HepG2 (cell line): ENCODE measurements around the gene AGT. TPM values are rescaled to one million over a fixed set of nuclear protein-coding genes. Genes with fewer than 3 reads are reported as not detected.

Experiments used
- AGO2 ChIP-seq: fragments of 200-400 bp; formaldehyde crosslinking; optimal IDR thresholded peaks from 2 replicates; pipeline ENCODE3; 2017; ENCODE audit warnings: mild to moderate bottlenecking, low read depth, low read length, moderate library complexity
- CHD2 ChIP-seq: IDR thresholded peaks from 2 replicates; pipeline ENCODE4 v1.6.1; 2011; ENCODE audit warnings: low read depth, low read length, improper control_type of control experiment
- GTF3A ChIP-seq: sonication (generic); formaldehyde crosslinking; conservative IDR thresholded peaks from 2 replicates; pipeline ENCODE4 v1.4.0; 2020; ENCODE audit warnings: mild to moderate bottlenecking, missing genetic modification reagents
- HNRNPK ChIP-seq: fragments of 200-400 bp; formaldehyde crosslinking; IDR thresholded peaks from 2 replicates; pipeline ENCODE4 v1.6.1; 2018; ENCODE audit warnings: low read length, low read depth, moderate library complexity, mild to moderate bottlenecking; ENCODE audit not compliant: poor library complexity, severe bottlenecking
- HOXA3 ChIP-seq: sonication (generic); formaldehyde crosslinking; IDR thresholded peaks from 2 replicates; pipeline ENCODE4 v1.5.0; 2020; ENCODE audit warnings: missing genetic modification reagents
- KDM2A ChIP-seq: sonication (generic); formaldehyde crosslinking; IDR thresholded peaks from 2 replicates; pipeline ENCODE4 v1.4.0; 2020; ENCODE audit warnings: low read depth, missing genetic modification reagents, borderline replicate concordance
- KLF15 ChIP-seq: sonication (generic); formaldehyde crosslinking; IDR thresholded peaks from 2 replicates; pipeline ENCODE4 v1.8.1; 2023; ENCODE audit warnings: borderline replicate concordance, mild to moderate bottlenecking, inconsistent platforms, missing genetic modification reagents, mixed read lengths
- MED1 ChIP-seq: sonication (generic); formaldehyde crosslinking; IDR thresholded peaks from 2 replicates; pipeline ENCODE4 v1.4.0; 2020; ENCODE audit warnings: missing genetic modification reagents
- MEIS1 ChIP-seq: sonication (generic); formaldehyde crosslinking; IDR thresholded peaks from 2 replicates; pipeline ENCODE4 v1.9.0; 2021; ENCODE audit warnings: mild to moderate bottlenecking, missing genetic modification reagents, moderate library complexity, borderline replicate concordance
- NCOA5 ChIP-seq: sonication (generic); formaldehyde crosslinking; IDR thresholded peaks from 2 replicates; pipeline ENCODE4 v1.4.0; 2020; ENCODE audit warnings: missing genetic modification reagents
- NFATC3 ChIP-seq: sonication (generic); formaldehyde crosslinking; IDR thresholded peaks from 2 replicates; pipeline ENCODE4 v1.5.1; 2020; ENCODE audit warnings: mild to moderate bottlenecking, missing genetic modification reagents
- POLR2AphosphoS5 ChIP-seq: IDR thresholded peaks from 2 replicates; pipeline ENCODE4 v1.6.1; 2012; ENCODE audit warnings: low read depth, low read length
- PRPF4 ChIP-seq: fragments of 200-400 bp; formaldehyde crosslinking; IDR thresholded peaks from 2 replicates; pipeline ENCODE4 v1.6.1; 2016; ENCODE audit warnings: low read length, low read depth; ENCODE audit not compliant: poor library complexity, severe bottlenecking
- REPIN1 ChIP-seq: sonication (generic); formaldehyde crosslinking; IDR thresholded peaks from 2 replicates; pipeline ENCODE4 v1.8.0; 2022; ENCODE audit warnings: missing genetic modification reagents, low read depth, mild to moderate bottlenecking, borderline replicate concordance
- RFX1 ChIP-seq: fragments of 450-650 bp; IDR thresholded peaks from 2 replicates; pipeline ENCODE4 v1.6.1; 2017
- SMAD9 ChIP-seq: sonication (generic); formaldehyde crosslinking; IDR thresholded peaks from 2 replicates; pipeline ENCODE4 v1.5.1; 2020; ENCODE audit warnings: mild to moderate bottlenecking, missing genetic modification reagents
- TP53 ChIP-seq: sonication (generic); formaldehyde crosslinking; conservative IDR thresholded peaks from 2 replicates; pipeline ENCODE4 v1.4.0; 2020; ENCODE audit warnings: missing genetic modification reagents
- ZMAT5 ChIP-seq: sonication (generic); formaldehyde crosslinking; IDR thresholded peaks from 2 replicates; pipeline ENCODE4 v1.5.0; 2020; ENCODE audit warnings: mild to moderate bottlenecking, low read depth, missing genetic modification reagents, borderline replicate concordance
- ZNF17 ChIP-seq: sonication (generic); formaldehyde crosslinking; IDR thresholded peaks from 2 replicates; pipeline ENCODE4 v1.5.0; 2020; ENCODE audit warnings: mild to moderate bottlenecking, missing genetic modification reagents
- ZNF264 ChIP-seq: sonication (generic); formaldehyde crosslinking; IDR thresholded peaks from 2 replicates; pipeline ENCODE4 v1.4.0; 2020; ENCODE audit warnings: missing genetic modification reagents
- ZNF501 ChIP-seq: sonication (generic); formaldehyde crosslinking; IDR thresholded peaks from 2 replicates; pipeline ENCODE4 v1.5.1; 2020; ENCODE audit warnings: mild to moderate bottlenecking, moderate library complexity, missing genetic modification reagents
- polyA plus RNA-seq, 8 experiments: library from polyadenylated mRNA; depleted of rRNA in 3 of 8; stranded (reverse) in 7 of 8; unstranded in 1 of 8; fragments of >200 nt; fragmentation: Illumina TruSeq in 4 of 8; extraction: Trizol in 4 of 8; gene quantifications; 2 replicates each; pipeline versions ENCODE4 v1.2.1 to v1.2.3, GENCODE V29; 2011 to 2016; ENCODE audit warnings: low read depth in 4 of 8, missing spikeins in 1 of 8, mixed read lengths in 1 of 8; ENCODE audit not compliant: insufficient read depth in 1 of 8
- total RNA-seq, 5 experiments: library from RNA; depleted of rRNA; stranded (reverse); fragments of >200 nt; fragmentation: Illumina TruSeq; extraction: Trizol; gene quantifications; 2 replicates each; pipeline ENCODE4 v1.2.3, GENCODE V29; 2016; ENCODE audit warnings: low read depth in 1 of 5
- TF ChIP-seq, protein P1 (sequence below): sonication (generic); formaldehyde crosslinking; IDR thresholded peaks from 2 replicates; pipeline ENCODE4 v1.9.0; 2022; ENCODE audit warnings: missing genetic modification reagents, mild to moderate bottlenecking, borderline replicate concordance
- TF ChIP-seq, protein P2 (sequence below): sonication (generic); IDR thresholded peaks from 2 replicates; pipeline ENCODE4 v1.6.1; 2016; ENCODE audit warnings: low read depth, borderline replicate concordance
- TF ChIP-seq, protein P3 (sequence below): IDR thresholded peaks from 2 replicates; pipeline ENCODE4 v1.6.1; 2016; ENCODE audit warnings: missing biosample characterization, missing genetic modification reagents, low read depth

AGT gene
- total and polyA plus RNA-seq, 2 of the 13 experiments (the other 11 are each of a cell fraction or from before 2014, with no cell fraction given): 892 to 2,071 TPM

DNA sequence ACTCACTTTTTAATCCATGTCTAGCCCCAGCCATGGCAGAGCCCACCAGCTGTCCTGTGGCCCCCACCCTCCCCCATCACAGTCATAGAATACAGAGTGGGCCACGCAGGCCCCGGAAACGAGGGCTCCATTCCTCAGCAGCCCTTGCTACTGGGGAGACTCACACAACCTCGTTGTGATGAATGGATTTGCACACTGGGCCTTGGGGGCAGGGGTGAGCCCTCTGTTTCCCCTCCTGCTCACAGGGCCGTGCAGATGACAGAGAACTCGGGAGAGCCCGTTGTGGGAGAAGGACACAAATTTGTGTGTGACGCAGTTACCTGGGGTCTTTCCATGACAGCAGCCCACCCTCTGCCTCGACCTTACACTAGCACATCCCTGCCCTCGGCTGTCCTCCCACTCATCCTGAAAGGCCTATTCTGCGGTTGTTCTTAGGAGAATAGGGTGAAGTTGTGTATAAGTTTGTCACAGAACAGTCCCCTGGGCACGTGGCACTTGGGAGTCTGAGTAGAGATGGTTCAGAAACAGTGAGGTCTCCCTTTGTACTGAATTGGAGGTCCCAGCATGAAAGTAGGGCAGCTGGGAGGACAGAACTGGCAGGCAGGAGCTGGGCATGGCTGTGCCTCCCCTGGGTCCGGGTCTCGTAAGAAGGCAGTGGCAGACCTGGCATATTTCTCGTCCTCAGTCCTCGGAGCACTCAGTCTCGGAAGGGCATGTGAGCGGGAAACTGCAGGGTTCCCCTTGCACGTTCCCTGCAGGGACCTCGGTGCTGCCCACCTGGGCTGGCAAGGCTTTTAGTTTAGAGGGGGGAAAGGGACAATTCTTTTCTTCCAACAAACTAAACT lies 6.8 kb downstream of the AGT start (continued):
- no peak for TF ChIP-seq HNRNPK
- TF ChIP-seq TP53 (CRISPR knock-in tag): no peak
- TF ChIP-seq NCOA5 (CRISPR knock-in tag): 0 out of 2 replicates have a peak, but pooled peaks have one; percentile 60
- TF ChIP-seq RFX1: no peak
- TF ChIP-seq MEIS1: no peak
- TF ChIP-seq, protein P1, sequence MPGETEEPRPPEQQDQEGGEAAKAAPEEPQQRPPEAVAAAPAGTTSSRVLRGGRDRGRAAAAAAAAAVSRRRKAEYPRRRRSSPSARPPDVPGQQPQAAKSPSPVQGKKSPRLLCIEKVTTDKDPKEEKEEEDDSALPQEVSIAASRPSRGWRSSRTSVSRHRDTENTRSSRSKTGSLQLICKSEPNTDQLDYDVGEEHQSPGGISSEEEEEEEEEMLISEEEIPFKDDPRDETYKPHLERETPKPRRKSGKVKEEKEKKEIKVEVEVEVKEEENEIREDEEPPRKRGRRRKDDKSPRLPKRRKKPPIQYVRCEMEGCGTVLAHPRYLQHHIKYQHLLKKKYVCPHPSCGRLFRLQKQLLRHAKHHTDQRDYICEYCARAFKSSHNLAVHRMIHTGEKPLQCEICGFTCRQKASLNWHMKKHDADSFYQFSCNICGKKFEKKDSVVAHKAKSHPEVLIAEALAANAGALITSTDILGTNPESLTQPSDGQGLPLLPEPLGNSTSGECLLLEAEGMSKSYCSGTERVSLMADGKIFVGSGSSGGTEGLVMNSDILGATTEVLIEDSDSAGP (CRISPR knock-in tag): 0 out of 2 replicates have a peak, but pooled peaks have one; percentile 40
- TF ChIP-seq, protein P2, sequence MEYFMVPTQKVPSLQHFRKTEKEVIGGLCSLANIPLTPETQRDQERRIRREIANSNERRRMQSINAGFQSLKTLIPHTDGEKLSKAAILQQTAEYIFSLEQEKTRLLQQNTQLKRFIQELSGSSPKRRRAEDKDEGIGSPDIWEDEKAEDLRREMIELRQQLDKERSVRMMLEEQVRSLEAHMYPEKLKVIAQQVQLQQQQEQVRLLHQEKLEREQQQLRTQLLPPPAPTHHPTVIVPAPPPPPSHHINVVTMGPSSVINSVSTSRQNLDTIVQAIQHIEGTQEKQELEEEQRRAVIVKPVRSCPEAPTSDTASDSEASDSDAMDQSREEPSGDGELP: no peak
- 0 out of 2 replicates have a peak, but pooled peaks have one; percentile 21 for TF ChIP-seq ZNF501 (CRISPR knock-in tag)
- no peak for TF ChIP-seq GTF3A (CRISPR knock-in tag)
- no peak for TF ChIP-seq NFATC3 (CRISPR knock-in tag)
- no peak for TF ChIP-seq PRPF4
- TF ChIP-seq, protein P3, sequence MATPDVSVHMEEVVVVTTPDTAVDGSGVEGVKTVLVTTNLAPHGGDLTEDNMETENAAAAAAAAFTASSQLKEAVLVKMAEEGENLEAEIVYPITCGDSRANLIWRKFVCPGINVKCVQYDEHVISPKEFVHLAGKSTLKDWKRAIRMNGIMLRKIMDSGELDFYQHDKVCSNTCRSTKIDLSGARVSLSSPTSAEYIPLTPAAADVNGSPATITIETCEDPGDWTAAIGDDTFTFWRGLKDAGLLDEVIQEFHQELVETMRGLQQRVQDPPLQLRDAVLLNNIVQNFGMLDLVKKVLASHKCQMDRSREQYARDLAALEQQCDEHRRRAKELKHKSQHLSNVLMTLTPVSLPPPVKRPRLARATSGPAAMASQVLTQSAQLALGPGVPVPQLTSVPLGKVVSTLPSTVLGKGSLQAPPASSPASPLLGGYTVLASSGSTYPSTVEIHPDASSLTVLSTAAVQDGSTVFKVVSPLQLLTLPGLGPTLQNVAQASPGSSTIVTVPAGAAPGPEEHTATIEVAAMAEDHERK (CRISPR knock-in tag): no peak
- TF ChIP-seq MED1 (CRISPR knock-in tag): 0 out of 2 replicates have a peak, but pooled peaks have one; percentile 11
- TF ChIP-seq KDM2A (CRISPR knock-in tag): no peak
- no peak for TF ChIP-seq ZNF264 (CRISPR knock-in tag)
- peak; percentile 2; the same call in 1 of the 2 replicates for TF ChIP-seq HOXA3 (CRISPR knock-in tag)
- TF ChIP-seq REPIN1: 0 out of 2 replicates have a peak, but pooled peaks have one; percentile 19
- TF ChIP-seq SMAD9: no peak
- peak; percentile 78 for TF ChIP-seq AGO2
- peak; percentile 11; the same call in 1 of the 2 replicates for TF ChIP-seq POLR2AphosphoS5
- no peak for TF ChIP-seq ZNF17 (CRISPR knock-in tag)
- TF ChIP-seq KLF15 (CRISPR knock-in tag): no peak
- no peak for TF ChIP-seq CHD2
- no peak for TF ChIP-seq ZMAT5 (CRISPR knock-in tag)
